ENCODE results near the gene CNOT3.

- TF ChIP-seq CTCF (IDR thresholded peaks at IDR 0.05; ENCODE audit: low read depth, low read length) (no peak), POLR2A (IDR thresholded peaks at IDR 0.05; ENCODE audit: extremely low read depth, insufficient read length) (no peak), MAX (IDR thresholded peaks at IDR 0.05; ENCODE audit: low read depth, low read length) (no peak), MYC (IDR thresholded peaks at IDR 0.05; ENCODE audit: low read depth, low read length) (no peak)
These were observed 59.0 kb downstream of the CNOT3 start for GRCh38 chr19:54196536-54196935.
